ENCODE measurements around the gene INPP5D.

DNA sequence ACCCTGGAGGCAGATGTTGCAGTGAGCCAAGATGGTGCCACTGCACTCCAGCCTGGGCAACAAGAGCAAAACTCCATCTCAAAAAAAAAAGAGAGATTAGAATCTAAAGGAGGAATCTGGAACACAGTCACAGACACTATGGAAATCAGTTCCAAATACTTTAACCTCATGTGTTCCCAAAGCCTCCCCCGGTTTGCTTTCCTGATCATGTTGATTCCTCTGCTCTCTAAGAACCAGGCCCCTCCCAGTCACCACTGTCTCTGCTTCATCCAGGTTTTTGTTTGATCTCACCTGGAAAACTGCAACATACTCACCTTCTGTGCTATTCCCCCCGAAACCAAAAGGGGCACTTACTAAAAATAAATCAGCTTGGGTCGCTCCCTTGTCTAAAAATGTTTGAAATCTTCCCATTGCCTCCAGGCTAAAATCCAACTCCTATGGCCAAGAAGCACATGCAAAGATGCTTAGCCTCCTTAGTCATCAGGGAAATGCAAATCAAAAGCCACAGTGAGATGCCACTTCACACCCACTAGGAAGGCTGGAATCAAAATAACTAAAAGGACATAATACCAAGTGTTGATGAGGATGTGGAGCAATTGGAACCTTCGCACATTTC, 33.8 kb upstream of the INPP5D start:
- TF ChIP-seq, protein P1, sequence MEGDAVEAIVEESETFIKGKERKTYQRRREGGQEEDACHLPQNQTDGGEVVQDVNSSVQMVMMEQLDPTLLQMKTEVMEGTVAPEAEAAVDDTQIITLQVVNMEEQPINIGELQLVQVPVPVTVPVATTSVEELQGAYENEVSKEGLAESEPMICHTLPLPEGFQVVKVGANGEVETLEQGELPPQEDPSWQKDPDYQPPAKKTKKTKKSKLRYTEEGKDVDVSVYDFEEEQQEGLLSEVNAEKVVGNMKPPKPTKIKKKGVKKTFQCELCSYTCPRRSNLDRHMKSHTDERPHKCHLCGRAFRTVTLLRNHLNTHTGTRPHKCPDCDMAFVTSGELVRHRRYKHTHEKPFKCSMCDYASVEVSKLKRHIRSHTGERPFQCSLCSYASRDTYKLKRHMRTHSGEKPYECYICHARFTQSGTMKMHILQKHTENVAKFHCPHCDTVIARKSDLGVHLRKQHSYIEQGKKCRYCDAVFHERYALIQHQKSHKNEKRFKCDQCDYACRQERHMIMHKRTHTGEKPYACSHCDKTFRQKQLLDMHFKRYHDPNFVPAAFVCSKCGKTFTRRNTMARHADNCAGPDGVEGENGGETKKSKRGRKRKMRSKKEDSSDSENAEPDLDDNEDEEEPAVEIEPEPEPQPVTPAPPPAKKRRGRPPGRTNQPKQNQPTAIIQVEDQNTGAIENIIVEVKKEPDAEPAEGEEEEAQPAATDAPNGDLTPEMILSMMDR (IDR thresholded peaks at IDR 0.05; ENCODE audit: insufficient read depth, low read length): no peak
- TF ChIP-seq, protein P2, sequence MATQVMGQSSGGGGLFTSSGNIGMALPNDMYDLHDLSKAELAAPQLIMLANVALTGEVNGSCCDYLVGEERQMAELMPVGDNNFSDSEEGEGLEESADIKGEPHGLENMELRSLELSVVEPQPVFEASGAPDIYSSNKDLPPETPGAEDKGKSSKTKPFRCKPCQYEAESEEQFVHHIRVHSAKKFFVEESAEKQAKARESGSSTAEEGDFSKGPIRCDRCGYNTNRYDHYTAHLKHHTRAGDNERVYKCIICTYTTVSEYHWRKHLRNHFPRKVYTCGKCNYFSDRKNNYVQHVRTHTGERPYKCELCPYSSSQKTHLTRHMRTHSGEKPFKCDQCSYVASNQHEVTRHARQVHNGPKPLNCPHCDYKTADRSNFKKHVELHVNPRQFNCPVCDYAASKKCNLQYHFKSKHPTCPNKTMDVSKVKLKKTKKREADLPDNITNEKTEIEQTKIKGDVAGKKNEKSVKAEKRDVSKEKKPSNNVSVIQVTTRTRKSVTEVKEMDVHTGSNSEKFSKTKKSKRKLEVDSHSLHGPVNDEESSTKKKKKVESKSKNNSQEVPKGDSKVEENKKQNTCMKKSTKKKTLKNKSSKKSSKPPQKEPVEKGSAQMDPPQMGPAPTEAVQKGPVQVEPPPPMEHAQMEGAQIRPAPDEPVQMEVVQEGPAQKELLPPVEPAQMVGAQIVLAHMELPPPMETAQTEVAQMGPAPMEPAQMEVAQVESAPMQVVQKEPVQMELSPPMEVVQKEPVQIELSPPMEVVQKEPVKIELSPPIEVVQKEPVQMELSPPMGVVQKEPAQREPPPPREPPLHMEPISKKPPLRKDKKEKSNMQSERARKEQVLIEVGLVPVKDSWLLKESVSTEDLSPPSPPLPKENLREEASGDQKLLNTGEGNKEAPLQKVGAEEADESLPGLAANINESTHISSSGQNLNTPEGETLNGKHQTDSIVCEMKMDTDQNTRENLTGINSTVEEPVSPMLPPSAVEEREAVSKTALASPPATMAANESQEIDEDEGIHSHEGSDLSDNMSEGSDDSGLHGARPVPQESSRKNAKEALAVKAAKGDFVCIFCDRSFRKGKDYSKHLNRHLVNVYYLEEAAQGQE (IDR thresholded peaks at IDR 0.05; ENCODE audit: insufficient replicate concordance, low read depth): no peak

Measured in HL-60 (cell line).